H1 (cell line): ENCODE measurements around the gene SH2D1B.

Experiments
- CTCF ChIP-seq, 3 experiments: IDR thresholded peaks; 1 replicate in 2 of 3; 2 replicates in 1 of 3; pipeline versions ENCODE4 v1.5.1 to v1.6.1; 2011; ENCODE audit warnings: low read length in 3 of 3, mild to moderate bottlenecking in 3 of 3, inconsistent platforms in 2 of 3, low read depth in 1 of 3, moderate library complexity in 1 of 3; ENCODE audit not compliant: insufficient read depth in 1 of 3; ENCODE audit errors: control extremely low read depth in 1 of 3
- SUZ12 ChIP-seq: fragments of 200-600 bp; sonication (generic); IDR thresholded peaks from 2 replicates; pipeline ENCODE4 v1.6.1; 2012; ENCODE audit warnings: mild to moderate bottlenecking, inconsistent platforms, low read length, moderate library complexity, mixed read lengths
- TAF1 ChIP-seq: IDR thresholded peaks from 2 replicates; pipeline ENCODE4 v1.6.1; 2011; ENCODE audit warnings: mild to moderate bottlenecking, low read depth, low read length

GRCh38 chr1:162387226-162388082 is 24.5 kb downstream of the SH2D1B start:
- TF ChIP-seq CTCF (IDR thresholded peaks at IDR 0.05; ENCODE audit: control extremely low read depth in 1 of 3, insufficient read depth in 1 of 3, low read depth in 1 of 3, low read length in 3 of 3) (no peak), SUZ12 (no peak), TAF1 (no peak)
